ENCODE results near the gene AGAP3.

AGAP3 gene

DNA sequence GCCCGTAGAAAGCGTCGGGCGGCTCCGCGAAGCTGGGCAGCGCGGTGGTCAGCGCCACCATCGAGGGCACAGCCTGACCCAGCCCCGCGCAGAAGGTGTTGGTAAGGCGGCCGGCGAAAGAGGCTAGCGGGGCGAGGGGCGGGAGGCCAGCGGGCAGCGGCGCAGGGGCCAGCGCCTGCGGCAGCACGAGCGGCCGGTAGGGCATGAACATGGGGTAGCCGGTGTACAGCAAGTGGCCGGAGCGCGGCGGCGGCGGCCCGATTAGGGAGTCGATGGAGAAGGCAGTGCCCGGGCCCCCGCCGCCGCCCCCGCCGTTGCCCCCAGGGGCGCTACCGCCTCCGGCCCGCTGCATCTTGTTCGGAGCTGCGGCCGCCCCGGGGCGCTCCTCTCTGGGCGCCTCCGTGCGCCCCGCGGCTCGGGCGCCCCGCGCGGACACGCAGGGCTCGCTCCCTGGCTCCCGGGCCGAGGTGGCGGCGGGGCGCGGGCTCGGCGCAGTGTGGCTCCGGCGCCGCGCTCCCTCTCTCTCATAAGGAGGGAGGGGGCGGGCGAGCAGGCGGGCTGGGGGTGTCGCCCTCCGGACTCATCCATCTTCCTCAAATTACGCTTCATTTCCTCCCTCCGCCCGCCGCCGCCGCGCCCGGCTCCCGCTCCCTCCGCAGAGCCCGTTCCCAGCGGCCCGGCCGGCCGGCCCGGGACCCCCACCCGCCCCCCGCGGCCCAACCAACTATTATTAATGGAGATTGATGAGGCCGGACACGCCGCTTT lies 81.1 kb downstream of the AGAP3 start, which contains the start of gene GBX1:
TSS of gene GBX1 (minus strand) at position 498 of the 765 bp plus-strand sequence. CDS start at position 352, 146 bp downstream.
- no peak for DNase-seq (ENCODE audit: low spot score)

GRCh38 chr7:151168003-151168786 lies 81.9 kb downstream of the AGAP3 start:
- no peak for DNase-seq (ENCODE audit: low spot score)

GRCh38 chr7:151168787-151169162 lies 82.5 kb downstream of the AGAP3 start:
- no peak for DNase-seq (ENCODE audit: low spot score)

GRCh38 chr7:151172273-151173141 lies 86.2 kb downstream of the AGAP3 start:
- DNase-seq (ENCODE audit: low spot score) = peak; percentile 77

- no peak for DNase-seq (ENCODE audit: low spot score)
These were observed 87.3 kb downstream of the AGAP3 start for GRCh38 chr7:151173386-151174245.

DNA sequence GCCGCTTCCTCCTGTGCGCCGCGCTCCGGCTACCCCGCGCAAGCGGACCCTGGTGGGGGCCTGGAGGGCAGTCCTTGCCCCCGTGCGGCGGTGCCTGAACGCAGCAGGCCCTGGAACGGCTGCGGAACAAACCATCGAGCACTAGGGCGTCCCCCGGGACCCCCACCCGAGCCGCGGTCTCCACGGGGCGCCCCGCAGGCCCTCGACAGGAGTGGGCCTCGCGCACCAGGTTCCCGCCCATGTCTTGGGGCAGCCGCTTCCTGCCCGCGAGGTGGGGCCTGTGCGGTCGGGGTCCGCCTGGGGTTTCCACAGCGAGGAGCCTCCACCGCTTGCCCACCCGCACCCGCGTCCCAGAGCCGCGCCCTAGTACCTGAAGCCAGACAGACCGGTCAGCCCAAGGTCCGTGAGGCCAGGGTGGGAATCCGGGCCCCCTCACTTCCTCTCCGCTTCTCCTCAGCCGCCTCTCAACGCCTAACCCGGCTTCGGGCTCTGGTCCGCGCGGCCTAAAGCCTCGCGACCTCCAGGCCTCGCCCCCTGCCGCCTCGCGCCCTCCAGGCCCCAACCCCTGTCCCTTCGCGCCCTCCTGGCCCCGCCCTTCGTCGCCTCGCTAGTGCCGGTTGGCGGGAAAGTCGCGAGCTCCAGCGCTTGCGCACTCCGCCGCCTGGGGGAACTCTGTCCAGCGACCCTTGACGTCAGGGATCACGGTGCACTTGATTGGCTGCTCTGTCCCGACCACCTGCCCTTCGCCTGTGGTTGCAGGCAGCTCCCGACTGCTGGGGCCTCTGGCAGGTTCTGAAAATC lies 88.2 kb downstream of the AGAP3 start:
- no peak for DNase-seq (ENCODE audit: low spot score)

DNA sequence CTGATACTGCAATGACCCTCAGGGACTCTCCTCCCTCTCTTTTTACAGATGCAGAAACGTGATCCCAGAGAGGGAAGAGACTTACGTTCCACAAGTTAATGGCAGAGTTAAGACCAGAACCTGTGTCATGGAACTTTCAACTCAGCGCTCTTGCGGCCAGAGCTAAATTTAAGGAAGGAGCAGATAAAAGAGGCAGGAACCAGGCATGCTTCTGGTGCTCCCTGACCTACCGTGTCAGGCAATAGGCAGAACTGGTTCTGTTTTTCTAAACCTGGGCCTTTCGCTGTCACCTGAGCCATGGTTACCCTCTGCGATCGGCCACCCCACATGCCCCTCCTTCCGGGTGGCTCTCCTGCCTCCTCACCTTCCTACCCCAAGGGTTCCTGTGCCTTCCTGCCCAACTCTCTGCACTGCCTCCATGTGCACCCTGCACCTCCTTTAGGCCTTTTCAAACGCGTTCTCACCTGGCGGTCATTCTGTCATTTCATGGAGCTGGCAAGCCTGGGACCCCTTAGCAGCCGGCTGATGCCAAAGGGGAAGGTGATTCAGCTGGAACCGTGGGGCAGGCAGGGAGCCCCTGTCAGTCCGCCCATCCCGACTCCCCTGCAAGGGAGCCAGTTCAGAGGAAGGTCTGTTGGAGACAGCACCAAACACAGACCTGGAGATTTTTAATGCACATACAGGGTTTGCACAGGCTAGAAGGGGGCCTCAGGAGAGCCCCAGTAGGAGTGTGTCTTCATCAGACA lies 88.9 kb downstream of the AGAP3 start:
- no peak for DNase-seq (ENCODE audit: low spot score)

DNA sequence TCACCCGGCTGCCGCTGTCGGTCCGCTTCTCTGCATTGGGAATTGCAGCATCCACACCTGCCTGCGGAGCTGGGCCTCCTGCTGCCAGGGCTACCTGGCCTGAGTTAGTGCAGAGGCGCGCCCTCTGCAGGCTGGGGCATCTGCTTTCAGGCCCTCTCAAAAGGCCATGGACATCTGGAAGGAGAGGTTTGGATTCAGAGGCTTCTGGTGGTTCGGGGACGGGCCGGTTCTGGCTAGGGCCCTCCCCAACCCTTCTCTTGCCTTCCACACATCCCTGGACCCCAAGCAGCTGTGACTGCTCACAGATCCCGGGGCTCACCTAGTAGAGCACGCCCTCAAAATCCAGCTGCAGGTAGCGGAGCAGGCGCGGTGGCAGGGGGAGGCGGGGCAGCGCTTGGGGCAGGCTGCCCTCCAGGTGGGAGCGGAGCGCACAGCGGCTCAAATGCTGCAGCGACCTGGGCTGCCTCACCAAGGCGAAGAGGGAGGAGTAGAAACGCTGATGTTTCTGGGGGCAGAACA lies 89.6 kb downstream of the AGAP3 start:
- DNase-seq (ENCODE audit: low spot score) = no peak

GRCh38 chr7:151176401-151176800 lies 90.1 kb downstream of the AGAP3 start:
- DNase-seq (ENCODE audit: low spot score) = no peak

GRCh38 chr7:151177310-151177709 lies 91.0 kb downstream of the AGAP3 start:
- no peak for DNase-seq (ENCODE audit: low spot score)

DNA sequence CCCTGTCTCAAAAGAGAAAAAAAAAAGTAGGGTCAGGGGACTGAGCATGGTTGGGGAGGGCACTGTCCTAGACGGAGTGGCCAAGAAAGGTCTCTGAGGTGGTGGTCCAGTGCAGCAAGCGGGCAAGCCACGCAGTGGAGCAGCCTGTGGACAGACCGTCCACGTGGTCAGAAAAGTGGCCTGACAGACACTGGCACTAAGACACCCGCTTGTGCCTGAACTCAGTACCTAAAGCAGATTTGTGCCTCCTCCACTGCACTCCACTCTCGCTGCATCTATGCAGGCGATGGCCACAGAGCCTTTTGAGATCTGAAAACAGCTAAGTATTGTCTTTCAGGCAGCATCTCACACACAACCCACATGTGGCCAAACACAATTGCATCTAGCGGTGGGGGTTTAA lies 92.0 kb downstream of the AGAP3 start:
- no peak for DNase-seq (ENCODE audit: low spot score)

- DNase-seq (ENCODE audit: low spot score) = no peak
These were observed 92.6 kb downstream of the AGAP3 start for GRCh38 chr7:151178831-151179230.

DNA sequence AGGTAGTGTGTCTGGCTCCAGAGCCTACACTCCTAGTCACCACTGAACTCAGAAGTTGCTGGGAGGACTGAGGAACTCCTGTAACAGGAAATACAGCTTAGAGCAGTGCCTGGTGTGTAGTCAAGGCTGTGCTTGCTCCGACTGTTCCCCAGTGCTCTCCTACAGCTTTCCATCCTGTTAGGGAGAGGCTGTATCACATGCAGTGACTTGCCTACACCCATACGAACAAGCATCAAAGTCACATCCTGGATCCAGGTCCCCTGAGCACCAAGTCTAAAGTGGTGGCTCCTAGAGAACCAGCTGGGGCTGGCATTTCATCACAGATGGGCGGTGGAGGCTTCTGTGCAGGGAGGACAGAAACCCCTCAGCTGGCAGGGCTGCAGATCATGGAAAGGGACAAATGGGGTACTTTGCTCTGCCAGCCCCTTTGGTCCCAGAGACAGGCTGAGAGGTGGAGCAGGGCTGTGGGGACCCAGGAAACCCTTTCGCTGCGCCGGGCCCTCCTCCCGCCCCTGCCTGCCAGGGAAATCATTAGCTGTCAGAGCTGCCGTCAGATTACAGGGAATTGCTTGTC lies 93.1 kb downstream of the AGAP3 start:
- no peak for DNase-seq (ENCODE audit: low spot score)

GRCh38 chr7:151179946-151180345 lies 93.7 kb downstream of the AGAP3 start:
- no peak for DNase-seq (ENCODE audit: low spot score)

- no peak for DNase-seq (ENCODE audit: low spot score)
These were observed 94.7 kb downstream of the AGAP3 start for GRCh38 chr7:151181011-151181431.

DNA sequence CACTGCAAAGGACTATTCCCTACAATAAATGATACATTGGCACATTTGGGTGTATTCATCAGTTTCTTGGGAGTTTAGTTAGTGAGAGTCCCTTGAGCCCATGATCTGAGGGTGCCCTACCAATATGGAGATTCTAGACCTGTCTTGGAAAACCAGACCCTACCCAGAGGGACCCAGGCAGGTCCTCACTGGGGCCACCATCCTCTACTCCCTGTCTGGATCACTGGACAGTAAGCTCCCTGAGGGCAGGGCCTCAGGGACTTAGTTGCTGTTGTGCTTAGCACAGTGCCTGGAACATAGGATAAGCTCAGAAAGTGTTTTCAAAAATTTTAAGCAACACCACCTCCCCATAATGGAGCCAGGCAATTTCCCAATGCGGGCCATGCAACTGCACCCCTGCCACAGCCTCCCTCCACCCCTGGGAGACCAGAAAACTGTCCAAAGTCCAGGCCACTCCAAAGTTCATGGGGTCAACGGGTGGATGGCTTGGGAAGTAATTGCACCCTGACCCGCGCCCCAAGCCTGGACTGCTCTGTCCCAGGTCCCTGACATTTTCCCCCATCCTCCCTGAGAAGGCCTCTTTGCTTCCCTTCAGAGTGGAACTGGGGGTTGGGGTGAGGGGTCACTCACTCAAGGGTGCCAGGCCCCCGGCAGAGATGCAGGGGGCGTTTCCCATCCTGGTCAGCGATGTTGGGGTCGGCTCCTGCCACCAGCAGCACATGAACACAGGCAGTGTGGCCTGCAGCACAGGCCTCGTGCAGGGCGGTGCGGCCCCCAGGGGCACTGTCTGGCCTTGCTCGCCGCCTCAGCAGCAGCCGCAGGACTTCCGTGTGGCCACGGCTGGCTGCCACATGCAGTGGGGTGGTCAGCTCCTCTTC lies 99.7 kb downstream of the AGAP3 start:
- no peak for DNase-seq (ENCODE audit: low spot score)

GRCh38 chr7:151186640-151187408 lies 100.5 kb downstream of the AGAP3 start, which contains the start of gene ASB10:
TSS of gene ASB10 (minus strand) at chr7:151187250. CDS start at chr7:151187130, 120 bp downstream.
- no peak for DNase-seq (ENCODE audit: low spot score)
